ENCODE results near the gene ADAMTSL3.

Gene ADAMTSL3

GRCh38 chr15:83838763-83839162 lies 184.8 kb downstream of the ADAMTSL3 start:
- no peak for DNase-seq (ENCODE audit: low read depth)

- DNase-seq (ENCODE audit: low read depth): no peak
Measured at GRCh38 chr15:83842281-83842680, 188.4 kb downstream of the ADAMTSL3 start.

DNA sequence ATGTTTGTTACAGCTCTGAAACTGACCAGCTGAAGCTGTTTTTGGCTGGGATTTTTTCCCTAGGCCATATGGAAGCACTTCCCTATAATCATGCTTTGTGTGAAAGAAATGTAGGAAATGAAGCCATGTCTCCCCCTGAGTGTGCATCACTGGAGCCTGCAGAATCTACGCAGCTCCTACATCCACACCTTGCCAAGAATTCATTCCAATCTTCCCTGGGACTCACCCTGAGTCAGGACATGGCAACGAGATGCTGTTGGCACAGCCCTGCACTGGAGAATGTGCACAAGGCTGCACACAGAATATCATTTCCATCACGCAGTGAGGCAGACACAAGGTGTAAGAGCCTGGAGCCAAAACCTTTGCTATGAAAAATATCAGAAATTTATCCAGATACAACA lies 189.5 kb downstream of the ADAMTSL3 start:
- no peak for DNase-seq (ENCODE audit: low read depth)

DNA sequence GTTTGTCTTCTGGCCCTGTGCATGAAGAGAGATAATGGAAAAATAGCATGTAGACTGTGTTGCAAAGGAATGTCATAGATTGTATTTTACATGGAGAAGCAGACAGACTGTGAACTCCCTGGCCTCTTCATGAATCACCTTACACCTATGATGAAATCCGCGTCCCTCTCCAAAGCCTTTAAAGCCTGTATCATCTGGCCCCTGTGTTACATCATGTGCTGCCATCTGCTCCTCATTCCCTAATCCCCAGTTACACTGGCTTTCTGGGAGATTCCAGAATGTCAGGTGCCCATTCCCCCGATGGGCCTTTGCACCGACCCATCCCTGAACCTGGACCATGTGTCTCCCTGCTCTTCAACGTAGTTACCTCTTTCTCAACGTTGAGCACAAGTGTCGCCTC lies 190.8 kb downstream of the ADAMTSL3 start:
- no peak for DNase-seq (ENCODE audit: low read depth)

GRCh38 chr15:83845230-83845629 lies 191.3 kb downstream of the ADAMTSL3 start:
- DNase-seq (ENCODE audit: low read depth): no peak

DNA sequence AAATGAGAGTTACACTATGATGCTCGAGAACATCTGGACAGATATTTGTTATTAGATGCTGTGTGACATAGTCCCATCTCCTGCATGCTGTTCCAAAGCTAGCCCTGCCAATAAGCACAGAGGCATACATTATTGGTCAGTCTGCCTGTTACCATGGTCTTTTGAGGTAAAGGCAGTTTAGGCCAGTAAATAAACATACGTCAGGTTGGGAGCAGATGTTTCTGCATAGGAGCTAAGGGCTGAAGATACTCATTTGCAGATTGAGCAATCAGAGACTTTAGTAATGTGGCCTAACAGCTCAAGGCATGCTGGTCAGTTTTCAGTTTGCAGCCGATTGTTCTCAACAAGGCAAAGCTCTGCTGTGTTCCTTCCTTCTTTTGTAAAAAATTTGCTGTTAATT lies 192.9 kb downstream of the ADAMTSL3 start:
- DNase-seq (ENCODE audit: low read depth): no peak

DNA sequence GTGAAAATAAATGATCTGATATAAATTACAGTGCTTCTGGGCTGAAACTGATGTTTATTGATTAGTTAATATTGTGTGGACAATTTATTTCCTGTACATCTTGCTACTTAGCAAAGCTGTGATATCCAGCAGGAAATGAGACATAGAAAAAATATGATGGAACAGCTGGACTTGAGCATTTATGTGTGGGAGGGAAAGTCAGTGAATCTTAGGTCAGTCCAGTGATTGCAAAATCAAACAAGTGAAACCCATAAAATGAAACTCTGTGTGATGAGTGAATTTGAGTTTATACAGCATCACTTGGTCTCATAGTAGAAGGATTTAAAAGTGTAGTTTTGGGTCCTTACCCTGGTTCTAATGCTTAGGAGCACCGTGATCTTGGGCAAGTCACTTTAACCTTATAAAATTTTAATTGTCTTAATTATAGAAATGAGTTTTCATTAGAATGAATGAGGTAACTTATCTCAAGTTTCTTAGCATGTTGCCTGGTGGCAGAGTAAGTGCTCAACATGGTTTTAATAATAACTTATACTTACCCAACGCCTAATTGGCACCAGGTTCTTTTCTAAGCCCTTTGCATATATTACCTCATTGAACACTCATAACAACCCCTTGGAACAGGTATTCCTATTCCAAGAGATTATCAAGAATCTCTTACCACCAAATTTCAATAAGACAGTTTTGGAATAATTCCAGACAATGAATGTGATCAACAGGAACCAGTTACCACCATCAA lies 194.6 kb downstream of the ADAMTSL3 start:
- no peak for DNase-seq (ENCODE audit: low read depth)

GRCh38 chr15:83850015-83850414 lies 196.1 kb downstream of the ADAMTSL3 start:
- DNase-seq (ENCODE audit: low read depth): no peak

DNA sequence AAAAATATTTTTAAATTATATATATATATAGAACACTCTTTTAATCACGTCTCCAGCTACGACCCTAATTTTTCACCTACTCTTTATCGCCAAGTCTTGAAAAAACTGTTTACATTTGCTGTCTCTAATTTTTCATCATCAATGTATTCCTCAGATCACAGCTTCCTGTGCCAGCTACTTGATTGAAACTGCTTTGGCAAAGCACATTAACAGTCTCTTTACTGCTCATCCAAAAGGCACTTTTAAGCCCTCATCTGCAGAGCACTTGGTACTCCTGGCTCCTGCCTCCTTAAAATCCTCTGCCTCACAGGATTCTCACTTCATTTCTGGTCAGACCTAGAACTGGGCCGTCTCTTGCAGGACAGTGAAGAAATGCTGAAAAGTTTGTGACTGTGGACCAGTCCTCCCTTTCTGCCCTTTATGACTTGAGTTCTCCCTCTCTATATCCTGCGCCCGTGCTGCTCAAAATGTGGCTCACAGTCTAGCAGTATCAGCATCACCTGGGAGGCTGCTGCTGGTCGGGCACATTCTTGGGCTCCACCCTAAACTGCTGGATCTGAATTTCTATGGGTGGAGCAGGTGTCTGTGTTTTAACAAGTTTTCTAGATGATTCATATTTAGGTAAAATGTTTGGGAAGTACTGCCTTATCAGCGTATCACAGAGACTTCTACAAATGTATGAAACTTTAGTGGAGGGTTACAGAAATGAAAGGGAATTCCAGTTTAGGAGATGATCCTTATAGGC lies 196.8 kb downstream of the ADAMTSL3 start:
- DNase-seq (ENCODE audit: low read depth): no peak

DNA sequence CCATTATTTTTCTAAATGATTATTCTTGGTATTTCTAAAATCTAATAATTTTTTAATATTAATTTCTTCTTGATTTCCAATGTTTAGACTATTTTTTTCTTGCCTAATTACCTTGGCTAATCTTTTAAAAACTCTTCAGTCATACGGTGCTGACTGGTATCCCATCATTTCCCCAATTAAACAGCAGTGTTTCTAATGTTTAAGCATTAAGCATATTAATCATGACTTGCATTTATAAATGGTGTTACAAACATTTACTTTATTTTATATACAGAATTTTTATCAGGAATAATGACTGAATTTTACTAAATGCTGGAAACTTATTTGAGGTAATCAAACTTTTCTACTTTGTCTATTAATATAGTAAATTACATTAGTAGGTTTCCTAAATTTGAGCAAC lies 199.3 kb downstream of the ADAMTSL3 start:
- DNase-seq (ENCODE audit: low read depth): no peak

DNA sequence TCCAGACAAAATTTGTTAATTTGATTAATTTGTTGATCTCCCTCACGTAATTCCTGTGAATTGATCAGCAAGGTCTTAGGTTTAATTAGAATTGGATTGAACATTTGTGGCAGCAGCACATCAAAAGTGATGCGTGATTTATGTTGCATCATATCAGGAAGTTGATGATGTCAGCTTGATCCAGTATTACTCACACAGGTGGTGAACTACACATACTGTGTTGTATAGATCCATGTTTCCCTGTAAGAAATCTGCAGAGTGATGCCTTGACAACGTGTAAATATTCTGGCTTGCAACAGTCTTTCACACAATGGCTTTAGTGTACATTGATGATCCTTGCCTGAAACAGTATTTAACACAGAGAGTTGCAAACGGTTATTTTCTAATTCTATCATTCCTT lies 200.4 kb downstream of the ADAMTSL3 start:
- DNase-seq (ENCODE audit: low read depth): no peak

- DNase-seq (ENCODE audit: low read depth): no peak
Measured at GRCh38 chr15:83854950-83855707, 201.2 kb downstream of the ADAMTSL3 start.

DNA sequence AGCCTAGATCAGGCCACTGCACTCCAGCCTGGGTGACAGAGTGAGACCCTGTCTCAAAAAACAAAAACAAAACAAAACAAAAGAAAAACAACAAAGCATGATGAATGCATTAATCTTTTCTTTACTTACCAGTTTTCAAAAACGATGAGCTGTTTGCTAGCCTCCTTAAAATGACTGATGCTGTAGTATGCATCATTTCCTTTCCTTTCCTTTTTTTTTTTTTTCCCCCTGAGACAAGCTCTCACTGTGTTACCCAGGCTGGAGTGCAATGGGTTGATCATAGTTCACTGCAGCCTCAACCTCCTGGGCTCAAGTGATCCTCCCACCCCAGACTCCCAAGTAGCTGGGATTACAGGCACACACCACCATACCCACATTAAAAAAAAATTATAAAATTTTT lies 202.0 kb downstream of the ADAMTSL3 start:
- no peak for DNase-seq (ENCODE audit: low read depth)

DNA sequence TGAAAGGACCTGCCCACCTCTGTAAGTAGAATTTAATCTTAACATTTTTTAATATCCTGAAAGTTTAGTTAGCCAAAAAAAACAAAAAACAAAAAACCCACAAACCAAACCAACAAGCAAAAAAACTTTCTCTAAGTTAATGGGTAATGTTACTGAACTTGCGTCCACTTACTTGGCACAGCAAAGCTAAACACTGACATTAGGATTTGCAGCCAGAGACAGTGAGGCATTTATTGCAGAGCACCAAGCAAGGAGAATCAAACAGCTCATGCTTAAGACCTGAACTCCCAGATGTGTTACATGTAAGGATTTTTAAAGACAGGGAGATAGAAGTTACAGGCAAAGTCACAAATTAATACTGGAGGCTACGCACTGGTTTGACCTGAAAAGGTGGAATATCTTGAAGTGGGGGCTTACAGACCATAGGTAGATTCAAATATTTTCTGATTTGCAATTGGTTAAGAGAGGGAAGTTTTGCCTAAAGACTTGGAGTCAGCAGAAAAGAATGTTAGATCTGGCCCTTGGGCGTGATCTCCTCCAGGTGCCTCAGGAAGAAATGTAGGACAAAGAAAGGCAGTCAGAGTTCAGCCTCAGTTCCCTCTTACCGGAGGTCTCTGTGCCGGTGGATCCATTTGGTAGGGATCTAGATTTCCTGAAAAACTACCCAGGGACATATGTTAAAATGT lies 205.0 kb downstream of the ADAMTSL3 start:
- no peak for DNase-seq (ENCODE audit: low read depth)

- DNase-seq (ENCODE audit: low read depth): no peak
Measured at GRCh38 chr15:83866692-83867091, 212.8 kb downstream of the ADAMTSL3 start.

GRCh38 chr15:83869341-83869740 lies 215.4 kb downstream of the ADAMTSL3 start:
- no peak for DNase-seq (ENCODE audit: low read depth)

GRCh38 chr15:83871808-83872559 lies 218.1 kb downstream of the ADAMTSL3 start:
- no peak for DNase-seq (ENCODE audit: low read depth)

DNA sequence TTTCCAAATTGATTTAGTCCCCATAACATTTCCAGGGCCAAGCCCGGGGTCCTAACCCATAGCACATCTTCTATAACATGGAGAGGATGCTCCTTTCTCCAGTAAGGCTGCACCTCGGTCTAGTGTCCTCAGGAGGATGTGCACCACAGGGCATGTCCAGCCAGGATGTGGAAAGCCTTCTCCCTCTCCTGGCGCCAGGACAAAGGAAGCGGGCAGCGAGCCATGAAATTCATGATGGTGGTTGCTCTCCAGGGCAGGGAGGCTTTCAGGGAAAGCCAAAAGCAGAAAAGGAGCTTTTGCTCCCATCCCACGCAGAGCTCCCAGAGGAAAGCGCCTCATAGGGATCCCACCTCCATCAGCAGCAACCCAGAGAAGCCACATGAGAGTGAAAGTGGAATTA lies 220.0 kb downstream of the ADAMTSL3 start:
- DNase-seq (ENCODE audit: low read depth): no peak

- DNase-seq (ENCODE audit: low read depth): no peak
Measured at GRCh38 chr15:83880529-83880928, 226.6 kb downstream of the ADAMTSL3 start.

- no peak for DNase-seq (ENCODE audit: low read depth)
Measured at GRCh38 chr15:83881156-83881555, 227.2 kb downstream of the ADAMTSL3 start.

DNA sequence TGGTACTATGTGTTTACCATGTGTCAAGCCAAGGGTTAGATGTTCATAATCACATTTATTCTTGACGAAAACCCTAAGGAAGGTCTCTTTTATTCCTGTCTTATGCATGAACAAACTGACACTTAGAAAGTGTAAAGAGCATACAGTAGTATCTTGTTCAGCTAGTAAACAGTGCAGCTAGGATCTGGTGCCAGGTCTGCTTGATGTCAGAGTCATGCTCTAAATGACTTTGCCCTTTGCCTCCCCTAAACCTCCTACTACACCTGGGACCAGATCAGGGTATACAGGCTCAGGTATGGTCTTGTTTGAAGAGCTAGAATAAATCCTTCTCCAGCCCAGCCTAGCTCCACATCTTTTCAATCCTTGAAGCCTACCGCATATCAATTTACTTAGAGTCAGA lies 232.4 kb downstream of the ADAMTSL3 start:
- DNase-seq (ENCODE audit: low read depth): no peak

DNA sequence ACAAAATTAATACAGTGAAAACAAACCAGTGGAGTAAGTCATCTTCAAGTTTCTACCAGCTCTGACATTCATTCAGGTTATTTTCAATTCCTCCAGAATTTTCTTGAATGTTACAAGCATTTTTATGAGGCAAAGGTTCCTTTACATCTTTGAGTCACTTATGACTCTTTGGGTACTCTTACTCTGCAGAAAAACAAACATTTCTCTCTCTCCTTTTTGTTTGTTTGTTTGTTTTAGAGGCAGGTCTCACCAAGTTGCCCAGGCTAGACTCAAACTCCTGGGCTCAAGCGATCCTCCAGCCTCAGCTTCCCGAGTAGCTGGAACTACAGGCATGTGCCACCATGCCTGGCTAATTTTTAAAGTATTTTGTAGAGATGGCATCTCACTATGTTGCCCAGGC lies 233.5 kb downstream of the ADAMTSL3 start:
- DNase-seq (ENCODE audit: low read depth): no peak

Measured in stimulated activated CD8-positive, alpha-beta memory T cell treated with anti-CD3 and anti-CD28 coated beads, Interleukin-15, amount 100 ng/mL, for 24 hours (primary cell).